ENCODE measurements around the gene SORT1. TPM values are rescaled to one million over a fixed set of nuclear protein-coding genes. Genes with fewer than 3 reads are reported as not detected.

Gene SORT1
- total RNA-seq, 4 donors from 2014 or later, result 24.8 to 124 (median 96.0) TPM

GRCh38 chr1:109273570-109274288, 124.0 kb downstream of the SORT1 start:
- Histone ChIP-seq H3K36me3 (no peaks in the 10 kb centered on the region), H3K4me1 (peaks cover 0 to 23% (median 2%) of the 10 kb centered on the region in 4 donors), H3K27ac (no peak overlapping the region), H3K4me3 (no peak overlapping the region), H3K9me3 (no peaks in the 10 kb centered on the region), H3K27me3 (no peaks in the 10 kb centered on the region)
- no peak for DNase-seq
- TF ChIP-seq CTCF (IDR thresholded peaks at IDR 0.05), result no peak
- no peak for TF ChIP-seq POLR2A (IDR thresholded peaks at IDR 0.05)

GRCh38 chr1:109272831-109273547, 124.7 kb downstream of the SORT1 start:
- DNase-seq, result no peak
- H3K9me3 ChIP-seq, result no peaks in the 10 kb centered on the region
- H3K27me3 ChIP-seq, result no peaks in the 10 kb centered on the region
- no peaks in the 10 kb centered on the region for H3K36me3 ChIP-seq
- H3K4me3 ChIP-seq, result no peak overlapping the region
- H3K4me1 ChIP-seq, result peaks cover 0 to 23% (median 2%) of the 10 kb centered on the region in 4 donors
- no peak for TF ChIP-seq POLR2A (IDR thresholded peaks at IDR 0.05)
- TF ChIP-seq CTCF (IDR thresholded peaks at IDR 0.05), result no peak
- H3K27ac ChIP-seq, result no peak overlapping the region

- Histone ChIP-seq H3K4me1 (peaks cover 0 to 20% (median 0%) of the 10 kb centered on the region in 4 donors), H3K27ac (no peak overlapping the region), H3K27me3 (no peaks in the 10 kb centered on the region), H3K4me3 (no peak overlapping the region), H3K9me3 (no peaks in the 10 kb centered on the region), H3K36me3 (no peaks in the 10 kb centered on the region)
- DNase-seq, result no peak
- TF ChIP-seq POLR2A (IDR thresholded peaks at IDR 0.05), result no peak
- no peak for TF ChIP-seq CTCF (IDR thresholded peaks at IDR 0.05)
Observed at GRCh38 chr1:109272021-109272799, 125.5 kb downstream of the SORT1 start.

- DNase-seq, result no peak
- TF ChIP-seq POLR2A (IDR thresholded peaks at IDR 0.05), result no peak
- no peak for TF ChIP-seq CTCF (IDR thresholded peaks at IDR 0.05)
- Histone ChIP-seq H3K4me1 (peaks cover 0 to 20% (median 0%) of the 10 kb centered on the region in 4 donors), H3K4me3 (no peak overlapping the region), H3K36me3 (no peaks in the 10 kb centered on the region), H3K27ac (no peak overlapping the region), H3K27me3 (no peaks in the 10 kb centered on the region), H3K9me3 (no peaks in the 10 kb centered on the region)
Observed at GRCh38 chr1:109271458-109271857, 126.3 kb downstream of the SORT1 start.

- TF ChIP-seq CTCF (IDR thresholded peaks at IDR 0.05) (no peak), POLR2A (IDR thresholded peaks at IDR 0.05) (no peak)
- Histone ChIP-seq H3K27ac (no peak overlapping the region), H3K9me3 (no peaks in the 10 kb centered on the region), H3K36me3 (no peaks in the 10 kb centered on the region), H3K27me3 (no peaks in the 10 kb centered on the region), H3K4me1 (peaks cover 0 to 19% (median 0%) of the 10 kb centered on the region in 4 donors), H3K4me3 (no peak overlapping the region)
- DNase-seq, result no peak
Observed at GRCh38 chr1:109270623-109271317, 126.9 kb downstream of the SORT1 start.

Measured in Peyer's patch (tissue), 4 donors.